Spleen (tissue), 7 donors: ENCODE measurements around the gene POTEF.

Source experiments
- POLR2A ChIP-seq, 3 donors: fragments of 450-650 bp; IDR thresholded peaks; one replicate each; pipeline ENCODE4 v1.5.1; 2017; ENCODE audit warnings: antibody characterized with exemption in 3 of 3, mild to moderate bottlenecking in 1 of 3
- TF ChIP-seq, protein P1 (sequence below), 11 experiments: fragments of 200-600 bp in 7 of 11; fragments of 450-650 bp in 4 of 11; sonication (generic) in 4 of 11; IDR thresholded peaks in 8 of 11; conservative IDR thresholded peaks in 3 of 11; 1 replicate in 7 of 11; 2 replicates in 4 of 11; pipeline versions ENCODE4 v1.4.0 to v1.8.0; 2016 to 2021; ENCODE audit warnings: antibody characterized with exemption in 11 of 11, inconsistent platforms in 4 of 11, mild to moderate bottlenecking in 1 of 11
- donor health status: DM: no; HTN: no; CAD: no; lungs with moderate emphysema.
- donor health status: DM: no; HTN: no; CAD: no.
- donor health status: DM: no; HTN: no; CAD: no.

DNA sequence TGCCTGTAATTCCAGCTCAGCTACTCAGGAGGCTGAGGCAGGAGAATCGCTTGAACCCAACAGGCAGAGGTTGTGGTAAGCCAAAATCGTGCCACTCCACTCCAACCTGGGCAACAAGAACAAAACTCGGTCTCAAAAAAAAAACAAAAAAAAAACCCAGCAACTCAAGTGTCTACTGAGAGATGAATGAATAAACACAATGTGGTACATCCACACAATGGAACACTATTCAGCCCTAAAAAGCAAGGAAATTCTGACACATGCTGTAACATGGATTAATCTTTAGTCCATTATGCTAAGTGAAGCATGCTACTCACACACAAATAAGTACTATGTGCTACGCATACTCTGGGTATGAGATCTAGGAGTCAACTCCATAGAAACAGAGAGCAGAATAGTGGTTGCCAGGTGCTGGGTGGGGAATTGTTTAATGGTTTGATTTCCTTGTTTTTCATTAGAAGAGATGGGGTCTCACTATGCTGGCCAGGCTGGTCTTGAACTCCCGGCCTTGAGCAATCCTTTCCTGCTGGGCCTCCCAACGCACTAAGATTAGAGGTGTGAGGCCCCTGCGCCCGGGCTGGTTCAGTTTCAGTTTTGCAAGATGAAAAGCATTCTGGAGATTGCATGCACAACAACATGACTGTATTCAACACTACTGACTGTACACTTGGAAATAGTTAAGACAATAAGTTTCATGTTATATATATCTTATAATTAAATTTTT is 36.4 kb upstream of the POTEF start:
- TF ChIP-seq POLR2A (IDR thresholded peaks at IDR 0.05) = no peak
- TF ChIP-seq, protein P1, sequence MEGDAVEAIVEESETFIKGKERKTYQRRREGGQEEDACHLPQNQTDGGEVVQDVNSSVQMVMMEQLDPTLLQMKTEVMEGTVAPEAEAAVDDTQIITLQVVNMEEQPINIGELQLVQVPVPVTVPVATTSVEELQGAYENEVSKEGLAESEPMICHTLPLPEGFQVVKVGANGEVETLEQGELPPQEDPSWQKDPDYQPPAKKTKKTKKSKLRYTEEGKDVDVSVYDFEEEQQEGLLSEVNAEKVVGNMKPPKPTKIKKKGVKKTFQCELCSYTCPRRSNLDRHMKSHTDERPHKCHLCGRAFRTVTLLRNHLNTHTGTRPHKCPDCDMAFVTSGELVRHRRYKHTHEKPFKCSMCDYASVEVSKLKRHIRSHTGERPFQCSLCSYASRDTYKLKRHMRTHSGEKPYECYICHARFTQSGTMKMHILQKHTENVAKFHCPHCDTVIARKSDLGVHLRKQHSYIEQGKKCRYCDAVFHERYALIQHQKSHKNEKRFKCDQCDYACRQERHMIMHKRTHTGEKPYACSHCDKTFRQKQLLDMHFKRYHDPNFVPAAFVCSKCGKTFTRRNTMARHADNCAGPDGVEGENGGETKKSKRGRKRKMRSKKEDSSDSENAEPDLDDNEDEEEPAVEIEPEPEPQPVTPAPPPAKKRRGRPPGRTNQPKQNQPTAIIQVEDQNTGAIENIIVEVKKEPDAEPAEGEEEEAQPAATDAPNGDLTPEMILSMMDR (IDR thresholded peaks at IDR 0.05 in 8 of 11, conservative IDR thresholded peaks at IDR 0.05 in 3 of 11) = no peak
